ENCODE data around the gene MAGI2. TPM values are rescaled to one million over a fixed set of nuclear protein-coding genes. Genes with fewer than 3 reads are reported as not detected.

MAGI2 gene
- total RNA-seq, 2 experiments from 2014 or later, result 0.03 to 0.17 TPM

DNA sequence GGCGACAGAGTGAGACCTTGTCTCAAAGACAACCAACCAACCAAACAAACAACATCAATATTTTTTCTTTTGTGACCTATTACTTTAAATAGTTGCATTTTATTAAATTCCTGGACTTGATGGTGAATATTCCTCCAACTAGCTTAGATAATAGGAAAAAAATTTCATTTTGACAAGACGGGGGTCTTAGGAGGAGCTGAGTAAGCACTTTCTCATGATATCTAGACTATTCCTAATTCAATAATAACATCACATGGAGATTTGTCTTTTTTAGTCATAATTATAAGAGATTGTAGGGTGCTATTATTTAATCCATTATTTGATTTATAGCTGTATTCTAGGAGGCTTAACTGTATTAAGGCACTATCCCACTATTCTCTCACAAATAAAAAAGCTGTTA, 952.4 kb downstream of the MAGI2 start:
- no peaks in the 10 kb centered on the region; the same call in 1 of the 2 replicates for H4K20me1 ChIP-seq (ENCODE audit: insufficient read depth, low read length)
- TF ChIP-seq EZH2phosphoT487 (IDR thresholded peaks at IDR 0.05; ENCODE audit: borderline replicate concordance, low read depth, low read length), result no peak
- TF ChIP-seq, protein P1, sequence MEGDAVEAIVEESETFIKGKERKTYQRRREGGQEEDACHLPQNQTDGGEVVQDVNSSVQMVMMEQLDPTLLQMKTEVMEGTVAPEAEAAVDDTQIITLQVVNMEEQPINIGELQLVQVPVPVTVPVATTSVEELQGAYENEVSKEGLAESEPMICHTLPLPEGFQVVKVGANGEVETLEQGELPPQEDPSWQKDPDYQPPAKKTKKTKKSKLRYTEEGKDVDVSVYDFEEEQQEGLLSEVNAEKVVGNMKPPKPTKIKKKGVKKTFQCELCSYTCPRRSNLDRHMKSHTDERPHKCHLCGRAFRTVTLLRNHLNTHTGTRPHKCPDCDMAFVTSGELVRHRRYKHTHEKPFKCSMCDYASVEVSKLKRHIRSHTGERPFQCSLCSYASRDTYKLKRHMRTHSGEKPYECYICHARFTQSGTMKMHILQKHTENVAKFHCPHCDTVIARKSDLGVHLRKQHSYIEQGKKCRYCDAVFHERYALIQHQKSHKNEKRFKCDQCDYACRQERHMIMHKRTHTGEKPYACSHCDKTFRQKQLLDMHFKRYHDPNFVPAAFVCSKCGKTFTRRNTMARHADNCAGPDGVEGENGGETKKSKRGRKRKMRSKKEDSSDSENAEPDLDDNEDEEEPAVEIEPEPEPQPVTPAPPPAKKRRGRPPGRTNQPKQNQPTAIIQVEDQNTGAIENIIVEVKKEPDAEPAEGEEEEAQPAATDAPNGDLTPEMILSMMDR (conservative IDR thresholded peaks at IDR 0.05; ENCODE audit: low read length), result no peak
- H3K4me2 ChIP-seq (ENCODE audit: low read length), result no peak overlapping the region
- CTCF ChIA-PET (ENCODE audit: unreplicated experiment), result no interaction called here
- intact Hi-C loops (cut with micrococcal nuclease; ENCODE audit: unreplicated experiment), result no loop called here
- POLR2A ChIA-PET, result interaction anchor here (0.7 to 0.8 kb wide), 3 partner anchors 9 to 41 kb away, joined by 3 read pairs; no protein-coding TSS in a partner anchor
- DNase-seq (ENCODE audit: low spot score), result no peak
- no peak overlapping the region for H3K4me3 ChIP-seq (ENCODE audit: low read depth, low read length, poor library complexity, severe bottlenecking)
- no peak overlapping the region for H2AFZ ChIP-seq (ENCODE audit: low read length)
- no peaks in the 10 kb centered on the region for H3K4me1 ChIP-seq (ENCODE audit: insufficient read depth, low read length, poor library complexity, severe bottlenecking)
- H3K9me2 ChIP-seq (ENCODE audit: insufficient read depth, low read length), result no peaks in the 10 kb centered on the region
- H3K9me3 ChIP-seq (ENCODE audit: low read length), result no peaks in the 10 kb centered on the region
- no peaks in the 10 kb centered on the region for H3K79me2 ChIP-seq (ENCODE audit: insufficient read depth, low read depth, low read length)
- H3K36me3 ChIP-seq (ENCODE audit: insufficient read depth, low read length), result no peaks in the 10 kb centered on the region
- no TSS peak for BruUV-seq (replicated peaks)
- H3K27ac ChIP-seq (ENCODE audit: low read depth, low read length, poor library complexity, severe bottlenecking), result no peak overlapping the region

DNA sequence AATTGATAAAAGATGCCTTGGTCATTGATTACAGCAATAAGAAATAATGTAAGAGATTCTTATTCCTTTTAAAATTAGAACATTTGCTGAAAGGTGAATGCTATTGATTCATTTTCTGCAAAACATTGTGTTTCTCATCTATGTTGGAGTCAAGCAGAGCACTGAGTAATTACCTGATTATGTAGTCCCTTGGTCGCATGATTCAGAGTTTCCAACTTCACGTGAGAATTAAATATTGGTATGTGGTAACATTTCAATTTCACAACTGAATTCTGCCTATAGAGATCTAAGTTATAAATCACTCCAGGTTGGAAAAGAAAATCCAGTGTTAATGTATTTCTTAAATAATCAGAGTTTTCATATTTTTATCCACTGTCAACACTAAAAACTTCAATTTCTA, 953.5 kb downstream of the MAGI2 start:
- Histone ChIP-seq H3K27ac (ENCODE audit: low read depth, low read length, poor library complexity, severe bottlenecking) (no peak overlapping the region), H4K20me1 (ENCODE audit: insufficient read depth, low read length) (no peaks in the 10 kb centered on the region; the same call in 1 of the 2 replicates), H3K36me3 (ENCODE audit: insufficient read depth, low read length) (no peaks in the 10 kb centered on the region), H2AFZ (ENCODE audit: low read length) (no peak overlapping the region), H3K4me3 (ENCODE audit: low read depth, low read length, poor library complexity, severe bottlenecking) (no peak overlapping the region), H3K9me3 (ENCODE audit: low read length) (no peaks in the 10 kb centered on the region), H3K4me1 (ENCODE audit: insufficient read depth, low read length, poor library complexity, severe bottlenecking) (no peaks in the 10 kb centered on the region), H3K79me2 (ENCODE audit: insufficient read depth, low read depth, low read length) (no peaks in the 10 kb centered on the region), H3K9me2 (ENCODE audit: insufficient read depth, low read length) (no peaks in the 10 kb centered on the region), H3K4me2 (ENCODE audit: low read length) (no peak overlapping the region)
- intact Hi-C loops (cut with micrococcal nuclease; ENCODE audit: unreplicated experiment), result no loop called here
- BruUV-seq (replicated peaks), result no TSS peak
- ChIA-PET POLR2A (no interaction called here), CTCF (ENCODE audit: unreplicated experiment) (no interaction called here)
- TF ChIP-seq EZH2phosphoT487 (IDR thresholded peaks at IDR 0.05; ENCODE audit: borderline replicate concordance, low read depth, low read length), result no peak
- TF ChIP-seq, protein P1 (conservative IDR thresholded peaks at IDR 0.05; ENCODE audit: low read length), result no peak
- DNase-seq (ENCODE audit: low spot score), result no peak

DNA sequence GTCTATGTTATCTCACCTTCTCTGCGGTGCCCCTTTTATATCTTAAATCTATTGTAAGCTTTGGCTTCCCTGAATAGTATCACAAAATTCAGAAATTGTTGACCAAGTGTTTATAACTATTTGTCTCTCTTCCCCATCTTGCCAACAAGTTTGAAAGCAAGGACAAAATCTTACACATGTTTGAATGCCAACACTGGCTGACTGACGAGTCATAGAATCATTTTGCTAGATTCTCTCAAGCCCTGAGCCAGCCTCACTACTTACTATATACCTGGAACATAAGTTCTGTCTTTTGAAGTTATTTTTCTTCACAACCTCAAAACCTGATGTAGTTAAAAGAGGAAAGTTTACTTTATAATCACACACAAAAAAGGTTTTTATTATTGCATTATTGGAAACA, 954.2 kb downstream of the MAGI2 start:
- TF ChIP-seq, protein P1 (conservative IDR thresholded peaks at IDR 0.05; ENCODE audit: low read length), result no peak
- no peak for TF ChIP-seq EZH2phosphoT487 (IDR thresholded peaks at IDR 0.05; ENCODE audit: borderline replicate concordance, low read depth, low read length)
- no peak for DNase-seq (ENCODE audit: low spot score)
- no peaks in the 10 kb centered on the region; the same call in 1 of the 2 replicates for H4K20me1 ChIP-seq (ENCODE audit: insufficient read depth, low read length)
- ChIA-PET POLR2A (no interaction called here), CTCF (ENCODE audit: unreplicated experiment) (no interaction called here)
- no peaks in the 10 kb centered on the region for H3K4me1 ChIP-seq (ENCODE audit: insufficient read depth, low read length, poor library complexity, severe bottlenecking)
- intact Hi-C loops (cut with micrococcal nuclease; ENCODE audit: unreplicated experiment), result no loop called here
- no peaks in the 10 kb centered on the region for H3K9me3 ChIP-seq (ENCODE audit: low read length)
- no TSS peak for BruUV-seq (replicated peaks)
- no peak overlapping the region for H3K27ac ChIP-seq (ENCODE audit: low read depth, low read length, poor library complexity, severe bottlenecking)
- no peaks in the 10 kb centered on the region for H3K79me2 ChIP-seq (ENCODE audit: insufficient read depth, low read depth, low read length)
- H3K36me3 ChIP-seq (ENCODE audit: insufficient read depth, low read length), result no peaks in the 10 kb centered on the region
- H3K4me2 ChIP-seq (ENCODE audit: low read length), result no peak overlapping the region
- no peak overlapping the region for H3K4me3 ChIP-seq (ENCODE audit: low read depth, low read length, poor library complexity, severe bottlenecking)
- no peak overlapping the region for H2AFZ ChIP-seq (ENCODE audit: low read length)
- no peaks in the 10 kb centered on the region for H3K9me2 ChIP-seq (ENCODE audit: insufficient read depth, low read length)
